ENCODE results near the gene PIK3CB.

Gene PIK3CB

DNA sequence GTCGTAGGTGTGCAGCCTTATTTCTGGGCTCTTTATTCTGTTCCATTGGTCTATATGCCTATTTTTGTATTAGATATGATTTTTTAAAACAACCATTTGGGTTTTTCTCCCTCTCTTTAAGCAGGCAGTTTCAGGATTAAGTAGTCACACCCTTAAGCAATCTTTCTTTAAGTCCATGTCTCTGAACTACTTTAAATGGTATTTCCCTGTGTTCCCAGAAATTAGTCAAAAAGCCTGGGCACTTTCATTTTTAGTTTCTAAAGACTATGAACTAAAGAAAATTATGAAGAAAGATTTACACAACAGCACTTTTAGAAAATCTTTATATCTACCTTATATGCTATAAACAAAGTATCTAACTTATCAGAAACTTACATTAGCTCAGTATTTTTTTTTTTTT lies 115.9 kb downstream of the PIK3CB start:
- TF ChIP-seq GATA1 (IDR thresholded peaks at IDR 0.05; ENCODE audit: low read depth, low read length): no peak
- TF ChIP-seq POLR2A (IDR thresholded peaks at IDR 0.05; ENCODE audit: low read length): no peak

DNA sequence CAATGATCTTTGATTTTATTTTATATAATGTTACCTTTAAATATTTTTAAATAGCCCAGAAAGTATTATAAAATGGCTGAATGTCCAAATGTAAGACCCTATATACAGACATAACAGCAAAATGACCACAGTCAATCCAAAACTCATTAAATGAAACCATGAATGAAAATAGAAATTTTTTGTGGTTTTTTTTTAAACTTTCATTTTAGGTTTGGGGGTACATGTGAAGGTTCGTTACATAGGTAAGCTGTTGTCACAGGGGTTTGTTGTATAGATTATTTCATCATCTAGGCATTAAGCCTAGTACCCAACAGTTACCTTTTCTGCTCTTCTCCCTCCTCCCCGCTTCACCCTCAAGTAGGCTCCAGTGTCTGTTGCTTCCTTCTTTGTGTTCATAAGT lies 117.4 kb downstream of the PIK3CB start:
- no peak for DNase-seq
- TF ChIP-seq POLR2A (IDR thresholded peaks at IDR 0.05; ENCODE audit: low read length): no peak
- TF ChIP-seq GATA1 (IDR thresholded peaks at IDR 0.05; ENCODE audit: low read depth, low read length): no peak

More for the DNA sequence above, 115.9 kb downstream of the PIK3CB start:
- DNase-seq: no peak

DNA sequence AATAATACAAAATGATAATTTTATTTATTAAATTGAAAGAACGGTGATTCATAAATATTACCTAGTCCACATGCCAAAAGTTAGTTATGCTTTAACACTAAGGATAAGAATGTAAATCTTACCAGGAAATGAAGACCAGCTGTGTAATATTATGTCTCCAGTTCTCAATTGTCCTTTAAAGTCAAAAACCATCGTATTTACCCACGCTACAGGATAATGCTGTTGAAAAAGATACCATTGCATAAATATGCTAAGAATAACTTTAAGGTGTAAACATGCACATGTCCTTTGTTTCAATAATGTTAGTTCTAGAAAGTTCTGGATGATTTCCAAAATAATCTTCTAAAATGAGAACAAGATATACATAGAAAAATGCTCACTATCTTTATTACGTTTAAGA lies 122.6 kb downstream of the PIK3CB start:
- TF ChIP-seq POLR2A (IDR thresholded peaks at IDR 0.05; ENCODE audit: low read length) (no peak), GATA1 (IDR thresholded peaks at IDR 0.05; ENCODE audit: low read depth, low read length) (no peak)
- DNase-seq: no peak

DNA sequence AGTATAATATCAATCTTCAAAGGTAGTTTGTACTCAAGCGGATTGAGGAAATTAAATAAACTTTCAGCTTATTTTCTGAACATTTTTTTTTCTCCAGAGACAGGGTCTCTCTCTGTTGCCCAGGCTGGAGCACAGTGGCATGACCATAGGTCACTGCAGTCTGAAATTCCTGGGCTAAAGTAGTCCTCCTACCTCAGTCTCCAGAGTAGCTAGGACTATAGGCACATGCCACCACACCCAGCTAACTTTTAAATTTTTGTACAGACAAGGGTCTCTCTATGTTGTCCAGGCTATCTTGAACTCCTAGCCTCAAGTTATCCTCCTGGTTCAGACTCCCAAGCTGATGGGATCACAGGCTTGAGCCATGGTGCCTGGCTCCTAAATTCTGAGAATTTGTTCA lies 129.1 kb downstream of the PIK3CB start:
- no peak for DNase-seq
- TF ChIP-seq GATA1 (IDR thresholded peaks at IDR 0.05; ENCODE audit: low read depth, low read length) (no peak), POLR2A (IDR thresholded peaks at IDR 0.05; ENCODE audit: low read length) (no peak)

DNA sequence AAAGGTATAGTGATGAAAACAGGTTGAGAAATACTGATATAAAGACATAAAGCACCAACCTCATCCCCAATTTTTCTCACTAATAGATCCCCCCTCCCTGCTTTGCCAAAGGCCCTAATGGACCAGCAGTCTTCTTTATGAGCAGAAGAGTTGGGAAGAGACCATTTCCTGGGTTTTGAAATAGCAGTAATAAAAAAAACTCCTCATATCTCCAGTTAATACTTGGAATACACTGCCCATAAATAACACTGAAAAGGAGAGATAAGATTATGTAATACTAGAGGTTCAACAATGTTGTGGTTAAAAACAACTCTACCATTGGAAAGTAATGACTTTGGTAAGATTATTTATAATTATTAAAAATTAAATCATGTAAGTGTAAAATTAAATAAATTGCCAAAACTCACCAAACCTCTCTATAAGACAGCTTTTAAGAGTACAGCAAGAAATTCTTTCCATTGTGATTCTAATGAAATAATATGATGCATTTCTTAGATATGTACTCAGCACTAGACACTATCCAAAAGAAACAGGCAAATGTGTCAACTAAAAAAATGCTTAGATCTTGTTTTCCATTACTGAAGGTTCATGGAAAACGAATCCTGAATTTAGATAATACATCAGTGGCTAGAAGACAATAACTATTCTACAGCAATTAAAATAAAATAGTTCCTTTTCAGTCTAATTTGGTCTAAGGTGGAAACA lies 137.9 kb downstream of the PIK3CB start:
- peak in 1 of 2 experiments; percentile 4 for DNase-seq
- TF ChIP-seq POLR2A (IDR thresholded peaks at IDR 0.05; ENCODE audit: low read length) (no peak), GATA1 (IDR thresholded peaks at IDR 0.05; ENCODE audit: low read depth, low read length) (no peak)

DNA sequence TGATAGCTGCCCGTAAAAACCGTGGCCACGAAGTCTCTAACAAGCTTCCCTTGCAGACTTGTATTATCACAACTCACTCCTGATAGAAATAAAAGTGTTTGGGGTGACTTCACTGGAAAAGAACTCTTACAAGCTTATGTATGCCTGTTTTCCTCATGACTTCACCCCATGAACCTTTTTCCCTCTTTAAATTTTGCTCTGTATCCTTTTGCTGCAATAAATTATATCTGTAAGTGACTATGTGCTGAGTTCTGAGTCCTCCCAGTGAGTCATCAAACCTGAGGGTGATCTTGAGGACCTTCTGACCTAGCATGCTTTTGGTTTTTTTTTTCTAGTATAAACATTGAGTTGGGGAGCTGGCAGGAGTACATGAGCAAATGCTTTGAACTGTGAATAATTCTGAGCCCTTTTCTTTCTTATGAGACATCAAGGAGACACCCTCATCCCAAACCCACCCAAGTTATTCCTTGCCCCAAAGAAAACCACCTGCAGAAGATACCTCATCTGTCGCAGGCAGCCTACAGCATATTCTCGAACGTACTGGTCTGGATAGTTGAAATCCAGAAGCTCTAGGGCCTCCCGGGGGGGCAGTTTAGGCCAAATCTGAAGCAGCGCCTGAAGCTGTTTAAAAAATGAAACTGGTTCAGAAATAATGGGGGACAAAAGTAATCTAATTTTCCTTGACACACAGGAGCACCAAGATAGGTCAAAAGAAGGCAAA lies 140.3 kb downstream of the PIK3CB start:
- TF ChIP-seq GATA1 (IDR thresholded peaks at IDR 0.05; ENCODE audit: low read depth, low read length): no peak
- TF ChIP-seq POLR2A (IDR thresholded peaks at IDR 0.05; ENCODE audit: low read length): no peak
- peak in 1 of 2 experiments; percentile 39 for DNase-seq

DNA sequence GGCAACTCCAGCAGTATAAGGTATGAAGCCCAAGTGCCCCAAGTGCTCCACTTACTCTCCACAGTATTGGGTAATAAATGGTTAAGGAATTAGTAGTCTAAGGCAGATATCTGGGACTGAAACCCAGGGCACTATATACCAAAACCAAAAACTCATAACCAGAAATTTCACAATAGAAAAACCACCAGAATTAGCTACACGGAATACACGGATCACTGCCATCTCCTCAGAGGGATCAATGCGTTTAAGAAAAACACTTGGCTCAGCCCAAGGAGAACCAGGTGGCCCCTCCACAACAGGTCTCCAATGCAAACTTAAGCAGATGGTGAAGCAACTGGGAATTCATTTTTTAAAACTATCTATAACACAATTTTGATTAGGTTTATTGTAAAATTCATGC lies 142.6 kb downstream of the PIK3CB start:
- no peak for DNase-seq
- TF ChIP-seq POLR2A (IDR thresholded peaks at IDR 0.05; ENCODE audit: low read length) (no peak), GATA1 (IDR thresholded peaks at IDR 0.05; ENCODE audit: low read depth, low read length) (no peak)

DNA sequence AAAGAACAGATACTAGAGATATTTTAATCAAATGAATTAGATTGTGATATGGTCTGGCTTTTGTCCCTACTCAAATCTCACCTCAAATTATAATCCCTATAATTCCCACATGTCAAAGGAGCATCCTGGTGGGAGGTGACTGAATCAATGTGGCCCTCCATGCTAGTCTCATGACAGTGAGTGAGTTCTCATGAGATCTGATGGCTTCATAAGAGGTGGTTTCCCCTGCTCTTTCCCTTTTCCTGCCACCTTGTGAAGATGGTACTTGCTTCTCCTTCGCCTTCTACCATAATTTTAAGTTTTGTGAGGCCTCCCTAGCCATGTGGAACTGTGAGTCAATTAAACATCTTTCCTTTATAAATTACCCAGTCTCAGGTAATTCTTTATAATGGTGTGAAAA lies 143.4 kb downstream of the PIK3CB start:
- DNase-seq: no peak
- TF ChIP-seq POLR2A (IDR thresholded peaks at IDR 0.05; ENCODE audit: low read length): no peak
- no peak for TF ChIP-seq GATA1 (IDR thresholded peaks at IDR 0.05; ENCODE audit: low read depth, low read length)

DNA sequence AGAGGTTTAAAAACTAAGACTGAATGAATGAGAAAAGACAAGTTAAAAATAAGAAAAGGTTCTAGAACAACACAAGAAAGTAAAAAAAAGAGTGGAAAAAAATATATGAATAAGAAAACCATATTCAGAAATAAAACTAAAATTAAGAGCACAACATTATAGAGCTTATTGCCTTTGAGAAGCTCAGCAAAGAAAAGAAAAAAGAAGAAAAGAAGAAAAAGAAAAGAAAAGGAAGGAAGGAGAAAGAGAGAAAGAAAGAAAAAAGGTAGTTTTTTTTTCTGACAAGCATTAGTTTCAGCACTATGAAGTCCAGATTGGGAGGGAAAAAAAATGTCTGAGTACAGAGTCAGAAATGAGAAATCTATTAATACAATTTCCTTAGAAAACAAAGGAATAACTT lies 144.7 kb downstream of the PIK3CB start:
- no peak for TF ChIP-seq GATA1 (IDR thresholded peaks at IDR 0.05; ENCODE audit: low read depth, low read length)
- TF ChIP-seq POLR2A (IDR thresholded peaks at IDR 0.05; ENCODE audit: low read length): no peak
- DNase-seq: no peak

DNA sequence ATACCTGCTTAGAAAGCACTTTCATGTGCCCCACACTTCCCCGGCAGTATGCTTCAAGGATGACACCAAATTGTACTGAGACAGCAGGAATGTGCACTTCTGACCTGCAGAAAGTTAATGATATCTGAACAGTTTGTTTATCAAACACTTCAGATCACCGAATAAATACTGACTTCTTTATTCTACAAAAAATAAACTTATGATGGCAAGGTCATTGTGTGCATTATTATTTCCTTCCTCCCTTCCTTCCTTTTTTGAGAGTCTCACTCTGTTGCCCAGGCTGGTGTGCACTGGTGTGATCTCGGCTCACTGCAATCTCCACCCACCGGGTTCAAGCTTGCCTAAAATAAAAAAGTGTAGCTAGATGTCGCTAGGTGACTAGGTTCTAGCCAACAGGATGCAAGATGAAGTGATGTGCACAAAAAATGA lies 145.8 kb downstream of the PIK3CB start:
- peak; percentile 21 to 31 for DNase-seq
- no peak for TF ChIP-seq GATA1 (IDR thresholded peaks at IDR 0.05; ENCODE audit: low read depth, low read length)
- TF ChIP-seq POLR2A (IDR thresholded peaks at IDR 0.05; ENCODE audit: low read length): no peak

DNA sequence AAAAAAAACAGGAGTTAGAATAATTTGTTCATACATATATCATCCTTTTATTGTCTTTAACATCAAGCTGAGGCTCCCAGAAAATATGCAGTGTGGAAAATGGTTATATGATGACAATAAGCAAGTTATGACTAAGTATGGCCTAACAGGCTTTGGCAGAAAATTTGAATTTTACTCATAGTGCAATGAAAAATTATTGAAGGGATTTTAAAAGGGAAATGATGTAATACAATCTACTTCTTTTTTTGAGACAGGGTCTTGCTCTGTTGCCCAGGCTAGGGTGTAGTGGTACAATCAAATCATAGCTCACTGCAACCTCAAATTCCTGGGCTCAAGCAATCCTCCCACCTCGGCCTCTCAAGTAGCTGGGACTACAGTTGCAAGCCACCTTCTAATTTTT lies 147.5 kb downstream of the PIK3CB start:
- no peak for DNase-seq
- TF ChIP-seq POLR2A (IDR thresholded peaks at IDR 0.05; ENCODE audit: low read length) (no peak), GATA1 (IDR thresholded peaks at IDR 0.05; ENCODE audit: low read depth, low read length) (no peak)

DNA sequence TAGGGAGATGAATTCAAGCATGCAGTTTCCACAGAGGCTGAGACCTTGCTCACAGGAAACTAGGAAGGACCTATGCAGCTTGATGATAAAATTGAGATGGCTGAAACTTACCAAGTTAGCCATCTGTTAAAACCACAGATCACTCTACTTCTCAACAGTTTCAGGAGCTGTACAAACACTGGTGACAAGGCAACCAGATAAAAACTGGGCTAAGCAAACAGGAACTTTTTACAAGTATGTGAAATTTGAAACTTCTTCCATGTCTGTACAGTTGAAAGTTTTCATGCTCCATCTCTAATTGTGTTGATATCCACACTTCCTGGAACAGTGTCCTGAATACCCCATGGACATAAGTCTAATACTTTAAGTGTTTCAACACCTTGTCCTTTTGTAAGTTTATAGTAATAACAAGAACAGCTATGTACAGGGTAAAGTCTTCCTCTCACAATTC lies 147.9 kb downstream of the PIK3CB start:
- DNase-seq: peak; percentile 7 to 41

DNA sequence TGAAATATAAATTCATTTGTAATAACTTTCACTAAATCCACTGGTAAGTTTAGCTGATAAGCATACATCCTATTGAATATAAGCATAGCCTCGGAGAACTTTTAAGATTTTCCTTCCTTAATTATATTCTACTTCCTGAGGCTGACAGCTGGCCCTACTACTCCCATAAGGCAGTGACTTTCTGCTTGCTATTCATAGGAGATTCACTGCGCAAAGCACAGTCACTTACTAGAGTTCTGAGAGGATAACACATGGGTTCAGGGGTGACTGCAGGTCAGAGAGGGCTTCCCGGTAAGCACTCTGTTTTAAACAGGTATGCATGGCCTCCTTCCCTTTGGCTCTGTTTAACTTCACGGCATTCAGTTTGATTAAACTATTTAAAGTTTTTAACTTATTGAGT lies 150.3 kb downstream of the PIK3CB start:
- no peak for TF ChIP-seq POLR2A (IDR thresholded peaks at IDR 0.05; ENCODE audit: low read length)
- no peak for TF ChIP-seq GATA1 (IDR thresholded peaks at IDR 0.05; ENCODE audit: low read depth, low read length)
- no peak for DNase-seq

More for the DNA sequence above, 147.9 kb downstream of the PIK3CB start:
- TF ChIP-seq GATA1 (IDR thresholded peaks at IDR 0.05; ENCODE audit: low read depth, low read length) (no peak), POLR2A (IDR thresholded peaks at IDR 0.05; ENCODE audit: low read length) (no peak)

DNA sequence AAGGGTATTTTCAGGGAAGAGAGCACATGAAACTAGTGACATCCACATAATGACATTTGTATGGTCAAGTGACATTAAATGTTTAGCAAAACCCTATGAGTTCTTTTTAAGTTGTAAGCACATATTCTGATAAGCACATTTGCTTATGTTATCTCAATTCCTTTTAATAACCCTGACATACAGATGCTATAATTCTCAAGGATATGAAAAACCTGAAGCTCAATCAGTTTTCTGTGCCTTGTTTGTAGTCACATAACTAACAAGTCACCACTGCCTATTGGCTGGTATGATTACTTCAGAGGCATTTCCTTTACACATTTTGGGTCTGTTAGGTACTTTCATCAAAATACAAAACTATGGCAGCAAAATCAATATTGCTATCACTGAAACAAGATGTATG lies 152.1 kb downstream of the PIK3CB start:
- no peak for TF ChIP-seq POLR2A (IDR thresholded peaks at IDR 0.05; ENCODE audit: low read length)
- no peak for TF ChIP-seq GATA1 (IDR thresholded peaks at IDR 0.05; ENCODE audit: low read depth, low read length)
- no peak for DNase-seq
